Measurements from ENCODE around the gene ABAT.

The ABAT gene

DNA sequence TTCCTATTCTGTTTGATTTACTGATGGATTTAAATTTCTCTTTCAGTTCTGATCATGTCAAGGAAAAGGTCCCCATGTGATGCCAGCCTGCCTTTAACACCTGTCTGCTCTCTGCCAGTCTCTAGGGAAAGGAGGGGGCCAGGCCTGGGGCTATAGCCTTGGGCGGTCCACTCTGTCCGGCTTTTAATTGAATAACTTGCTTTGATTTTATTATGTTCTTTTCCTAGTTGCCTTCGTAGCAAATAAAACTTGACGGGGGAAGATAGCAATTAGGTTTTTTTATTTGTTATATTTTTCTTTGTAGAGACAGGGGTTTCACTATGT, 47.6 kb downstream of the ABAT start:
- no peak for DNase-seq (ENCODE audit: low read depth)
- no peak overlapping the region for H3K4me3 ChIP-seq (ENCODE audit: low read length)
- TF ChIP-seq, protein P1, sequence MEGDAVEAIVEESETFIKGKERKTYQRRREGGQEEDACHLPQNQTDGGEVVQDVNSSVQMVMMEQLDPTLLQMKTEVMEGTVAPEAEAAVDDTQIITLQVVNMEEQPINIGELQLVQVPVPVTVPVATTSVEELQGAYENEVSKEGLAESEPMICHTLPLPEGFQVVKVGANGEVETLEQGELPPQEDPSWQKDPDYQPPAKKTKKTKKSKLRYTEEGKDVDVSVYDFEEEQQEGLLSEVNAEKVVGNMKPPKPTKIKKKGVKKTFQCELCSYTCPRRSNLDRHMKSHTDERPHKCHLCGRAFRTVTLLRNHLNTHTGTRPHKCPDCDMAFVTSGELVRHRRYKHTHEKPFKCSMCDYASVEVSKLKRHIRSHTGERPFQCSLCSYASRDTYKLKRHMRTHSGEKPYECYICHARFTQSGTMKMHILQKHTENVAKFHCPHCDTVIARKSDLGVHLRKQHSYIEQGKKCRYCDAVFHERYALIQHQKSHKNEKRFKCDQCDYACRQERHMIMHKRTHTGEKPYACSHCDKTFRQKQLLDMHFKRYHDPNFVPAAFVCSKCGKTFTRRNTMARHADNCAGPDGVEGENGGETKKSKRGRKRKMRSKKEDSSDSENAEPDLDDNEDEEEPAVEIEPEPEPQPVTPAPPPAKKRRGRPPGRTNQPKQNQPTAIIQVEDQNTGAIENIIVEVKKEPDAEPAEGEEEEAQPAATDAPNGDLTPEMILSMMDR (conservative IDR thresholded peaks at IDR 0.05; ENCODE audit: low read length): no peak

DNA sequence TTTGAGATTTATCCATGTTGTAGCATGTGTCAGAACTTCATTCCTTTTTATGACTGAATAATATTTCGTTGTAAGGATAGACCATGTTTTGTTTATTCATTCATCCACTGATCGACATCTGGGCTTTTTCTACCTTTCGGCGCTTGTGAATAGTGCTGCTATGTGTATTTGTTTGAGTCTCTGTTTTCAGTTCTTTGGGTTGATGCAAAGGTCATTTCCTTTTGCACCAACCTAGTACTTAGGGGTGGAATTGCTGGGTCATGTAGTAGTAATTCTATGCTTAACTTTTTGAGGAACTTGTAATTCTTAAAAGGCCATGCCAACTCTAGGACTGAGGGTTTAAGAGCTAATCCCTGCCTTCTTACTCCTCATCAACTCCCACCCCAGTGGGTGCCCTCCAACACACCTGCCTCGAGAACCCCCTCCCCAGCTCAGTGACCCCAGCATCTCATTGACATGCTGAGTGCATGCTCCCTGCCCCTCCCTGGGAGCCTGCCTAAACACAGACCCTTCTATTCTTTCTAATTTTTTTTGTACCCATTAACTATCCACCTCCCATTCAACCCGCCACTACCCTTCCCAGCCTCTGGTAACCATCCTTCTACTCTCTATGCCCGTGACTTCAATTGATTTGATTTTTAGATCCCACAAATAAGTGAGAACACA, 51.2 kb downstream of the ABAT start:
- H3K4me3 ChIP-seq (ENCODE audit: low read length): no peak overlapping the region
- DNase-seq (ENCODE audit: low read depth): no peak
- TF ChIP-seq, protein P1 (conservative IDR thresholded peaks at IDR 0.05; ENCODE audit: low read length): no peak

DNA sequence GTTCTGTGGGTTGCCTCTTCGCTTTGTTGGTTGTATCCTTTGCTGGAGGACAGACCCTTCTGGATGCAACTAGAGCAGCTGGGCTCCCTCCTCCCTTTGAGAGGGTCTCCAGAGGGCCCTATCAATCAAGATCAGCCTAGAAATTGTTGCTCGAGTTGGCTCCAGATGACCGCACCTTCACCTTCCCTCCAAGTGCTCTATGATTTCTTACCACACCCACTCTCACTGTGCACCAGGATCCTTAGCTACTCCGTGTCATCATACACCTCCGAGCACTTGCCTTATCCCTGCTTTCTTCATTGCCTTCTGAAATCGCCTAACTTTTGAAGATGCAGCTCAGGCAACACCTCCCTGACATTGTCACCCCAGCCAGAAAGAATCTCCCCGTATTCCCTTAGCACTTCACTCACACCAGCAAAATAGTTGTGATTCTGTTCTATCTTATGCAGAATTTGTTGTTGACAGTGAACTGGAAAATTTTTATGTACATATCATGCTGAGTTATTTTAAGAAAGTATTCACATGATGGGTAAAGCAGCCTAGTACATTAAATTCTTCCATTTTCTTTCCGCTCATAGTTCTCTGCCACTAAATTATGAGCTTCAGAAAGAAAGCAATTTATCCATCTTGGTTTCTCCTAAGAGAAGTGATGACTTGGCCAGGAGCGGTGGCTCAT, 52.9 kb downstream of the ABAT start:
- no peak overlapping the region for H3K4me3 ChIP-seq (ENCODE audit: low read length)
- TF ChIP-seq, protein P1 (conservative IDR thresholded peaks at IDR 0.05; ENCODE audit: low read length): no peak
- no peak for DNase-seq (ENCODE audit: low read depth)

DNA sequence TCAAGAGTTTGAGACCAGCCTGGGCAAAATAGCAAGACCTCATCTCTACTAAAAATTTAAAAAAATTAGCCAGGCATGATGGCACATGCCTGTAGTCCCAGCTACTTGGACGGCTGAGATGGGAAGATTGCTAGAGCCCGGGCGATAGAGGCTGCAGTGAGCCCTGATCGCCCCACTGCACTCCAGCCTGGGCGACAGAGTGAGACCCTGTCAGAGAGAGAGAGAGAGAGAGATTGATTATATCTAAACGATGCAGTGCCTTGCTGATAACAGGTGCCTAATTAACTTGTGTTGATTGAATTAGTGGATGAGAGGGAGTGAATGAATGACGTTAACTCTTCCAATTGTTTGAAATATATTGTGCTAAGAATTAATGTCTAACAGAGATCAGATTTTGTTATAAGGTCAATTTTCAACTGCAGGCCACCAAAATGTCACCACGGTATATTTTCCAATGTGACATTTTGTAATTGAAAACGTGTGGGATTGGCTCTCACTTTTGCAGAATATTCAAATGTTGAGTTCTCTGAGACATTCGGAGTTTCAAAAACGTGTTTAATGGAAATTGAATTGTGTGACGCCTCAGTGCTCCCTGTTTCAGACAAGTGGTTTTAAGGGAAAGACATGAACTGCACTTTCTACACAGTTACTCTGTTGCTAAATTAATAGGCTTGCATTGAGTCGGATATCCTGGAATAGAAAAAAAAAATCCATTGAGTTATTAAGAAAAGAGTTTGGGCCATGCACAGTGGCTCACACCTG, 53.6 kb downstream of the ABAT start:
- DNase-seq (ENCODE audit: low read depth): no peak
- H3K4me3 ChIP-seq (ENCODE audit: low read length): no peak overlapping the region
- TF ChIP-seq, protein P1 (conservative IDR thresholded peaks at IDR 0.05; ENCODE audit: low read length): no peak

DNA sequence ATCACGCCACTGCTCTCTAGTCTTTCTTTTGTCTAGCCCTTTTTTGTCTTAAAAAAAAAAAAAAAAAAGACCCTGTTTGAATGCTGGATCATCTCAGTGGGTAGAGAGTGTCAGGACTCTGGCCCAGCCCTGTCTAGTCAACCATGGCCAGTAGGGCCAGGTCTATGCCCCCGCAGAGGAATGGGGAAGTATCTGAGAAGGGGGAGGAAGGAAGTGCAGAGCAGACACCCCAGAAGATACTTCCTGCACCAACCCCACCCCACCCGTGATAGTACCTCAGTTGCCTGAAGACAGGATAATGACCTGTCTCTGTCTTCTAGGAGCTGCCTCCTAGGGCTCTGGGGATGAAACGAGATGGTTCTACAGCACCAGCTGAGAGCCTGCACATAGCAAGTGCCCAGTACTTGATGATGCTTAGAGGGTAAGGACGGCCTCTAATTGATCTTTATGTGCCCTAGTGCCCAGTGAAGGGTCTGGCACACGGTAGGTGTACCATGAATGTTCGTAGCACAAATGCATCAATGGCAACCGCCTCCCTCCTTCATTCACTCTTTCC, 55.4 kb downstream of the ABAT start:
- no peak overlapping the region for H3K4me3 ChIP-seq (ENCODE audit: low read length)
- TF ChIP-seq, protein P1 (conservative IDR thresholded peaks at IDR 0.05; ENCODE audit: low read length): no peak
- no peak for DNase-seq (ENCODE audit: low read depth)

DNA sequence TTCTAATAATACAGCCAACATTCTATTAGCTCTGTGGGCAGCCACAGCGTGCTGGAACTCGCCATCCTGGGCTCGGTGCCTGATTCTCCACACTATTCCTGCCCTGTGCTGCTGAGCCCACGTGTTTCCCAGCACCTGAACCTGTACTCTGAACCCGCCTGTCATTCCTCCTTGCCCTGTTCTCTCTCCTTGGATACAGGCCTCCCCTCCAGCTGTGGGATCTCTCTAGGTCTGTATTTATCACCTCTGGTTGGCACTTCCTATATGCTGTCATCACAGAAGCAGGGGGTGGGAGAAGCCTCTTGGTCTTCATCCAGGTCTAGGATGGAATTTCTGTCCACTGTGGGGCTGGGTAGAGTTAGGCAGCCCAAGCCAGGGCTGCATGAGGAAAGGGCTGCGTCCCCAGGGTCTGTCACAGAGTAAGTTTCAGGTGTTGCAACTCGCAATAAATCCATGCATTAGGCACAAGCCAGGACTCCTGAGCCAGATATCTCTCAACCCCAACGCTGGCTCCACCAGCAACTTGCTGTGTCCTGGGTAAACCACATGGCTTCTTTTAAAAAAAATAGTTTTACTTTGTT, 56.0 kb downstream of the ABAT start:
- no peak for DNase-seq (ENCODE audit: low read depth)
- no peak overlapping the region for H3K4me3 ChIP-seq (ENCODE audit: low read length)
- TF ChIP-seq, protein P1 (conservative IDR thresholded peaks at IDR 0.05; ENCODE audit: low read length): no peak

All from AG10803 (cell line).